Measurements from ENCODE around the gene NLGN1.

NLGN1 gene

DNA sequence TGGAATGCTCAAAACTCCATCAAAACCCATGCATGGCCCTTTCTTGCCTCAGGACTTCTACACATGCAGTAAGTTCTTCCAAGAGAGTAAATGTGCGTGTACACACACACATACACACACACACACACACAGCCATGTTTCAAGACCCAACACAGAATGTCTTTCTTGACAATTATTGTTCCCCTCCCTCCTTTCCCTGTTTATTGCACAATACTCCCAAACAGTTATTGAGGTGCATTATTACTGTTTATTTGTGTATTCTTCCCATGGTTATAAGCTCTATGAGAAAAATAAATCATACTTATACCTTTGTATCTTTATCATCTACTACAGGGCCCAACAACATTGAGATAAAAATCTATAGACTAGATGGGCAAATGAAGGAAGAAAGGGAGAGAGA lies 937.8 kb downstream of the NLGN1 start:
- no peak for DNase-seq (ENCODE audit: low spot score)

DNA sequence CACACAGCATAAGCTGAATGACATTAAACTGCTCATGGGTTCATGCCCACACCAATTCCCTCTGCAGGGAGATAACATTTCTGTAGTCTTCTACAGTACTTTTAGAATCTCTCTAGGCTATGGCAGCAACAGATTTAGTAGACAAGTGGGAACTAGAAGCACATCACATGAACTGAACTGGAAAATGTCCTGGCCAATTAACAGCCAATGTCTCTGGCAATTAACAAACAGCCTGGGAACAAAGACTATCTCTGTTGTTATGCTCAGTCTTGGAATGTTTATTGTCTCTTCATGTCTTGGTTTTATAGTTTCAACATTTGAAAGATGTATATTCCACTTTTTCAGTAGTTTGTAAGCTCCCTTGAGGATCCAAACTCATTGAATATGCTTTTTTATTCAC lies 938.4 kb downstream of the NLGN1 start:
- DNase-seq (ENCODE audit: low spot score) = no peak

Measured in COLO829 (cell line).